ENCODE measurements around the gene PLEKHG4B.

DNA sequence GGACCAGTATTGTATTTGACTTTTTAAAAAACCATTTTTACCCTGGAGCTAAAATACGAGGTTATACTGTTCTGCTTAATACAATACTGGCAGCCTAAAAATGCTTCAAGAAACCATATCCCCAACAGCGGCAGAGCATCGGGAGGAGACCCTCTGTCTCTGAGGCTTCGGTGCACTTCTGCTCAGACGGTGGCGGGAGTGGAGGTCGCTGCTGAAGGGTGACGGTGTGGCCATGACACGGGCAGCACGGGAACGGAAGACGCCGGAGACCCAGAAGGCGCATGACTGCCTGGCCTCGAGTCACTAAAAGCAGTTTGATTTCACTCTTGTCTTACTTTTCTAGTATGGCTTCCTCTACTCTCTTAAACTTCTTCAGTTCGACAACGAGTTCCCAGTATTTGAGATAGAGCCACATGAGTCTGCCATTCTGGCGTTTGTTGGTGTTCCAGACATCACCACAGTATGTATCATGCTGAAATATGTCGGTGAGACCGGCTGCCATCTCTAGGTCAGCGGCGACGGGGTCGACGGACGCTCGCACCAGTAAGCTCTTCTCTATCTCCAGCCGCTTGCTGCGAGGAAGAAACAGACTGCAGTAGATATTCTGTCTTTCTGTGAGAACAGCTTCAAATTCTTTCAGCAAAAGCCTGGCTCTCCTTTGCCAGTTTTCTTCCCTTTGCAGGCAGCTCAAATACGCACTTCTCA, 113.2 kb downstream of the PLEKHG4B start:
- TF ChIP-seq, protein P1, sequence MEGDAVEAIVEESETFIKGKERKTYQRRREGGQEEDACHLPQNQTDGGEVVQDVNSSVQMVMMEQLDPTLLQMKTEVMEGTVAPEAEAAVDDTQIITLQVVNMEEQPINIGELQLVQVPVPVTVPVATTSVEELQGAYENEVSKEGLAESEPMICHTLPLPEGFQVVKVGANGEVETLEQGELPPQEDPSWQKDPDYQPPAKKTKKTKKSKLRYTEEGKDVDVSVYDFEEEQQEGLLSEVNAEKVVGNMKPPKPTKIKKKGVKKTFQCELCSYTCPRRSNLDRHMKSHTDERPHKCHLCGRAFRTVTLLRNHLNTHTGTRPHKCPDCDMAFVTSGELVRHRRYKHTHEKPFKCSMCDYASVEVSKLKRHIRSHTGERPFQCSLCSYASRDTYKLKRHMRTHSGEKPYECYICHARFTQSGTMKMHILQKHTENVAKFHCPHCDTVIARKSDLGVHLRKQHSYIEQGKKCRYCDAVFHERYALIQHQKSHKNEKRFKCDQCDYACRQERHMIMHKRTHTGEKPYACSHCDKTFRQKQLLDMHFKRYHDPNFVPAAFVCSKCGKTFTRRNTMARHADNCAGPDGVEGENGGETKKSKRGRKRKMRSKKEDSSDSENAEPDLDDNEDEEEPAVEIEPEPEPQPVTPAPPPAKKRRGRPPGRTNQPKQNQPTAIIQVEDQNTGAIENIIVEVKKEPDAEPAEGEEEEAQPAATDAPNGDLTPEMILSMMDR (IDR thresholded peaks at IDR 0.05; ENCODE audit: low read depth, low read length) = no peak
- TF ChIP-seq EZH2phosphoT487 (IDR thresholded peaks at IDR 0.05; ENCODE audit: low read depth) = no peak

Data from OCI-LY3 (cell line).